GM21515 (cell line): ENCODE measurements around the gene NAT14.

ENCODE experiments used
- ATAC-seq: cut with Tn5 transposase; IDR thresholded peaks from one replicate; pipeline ENCODE4 v1.9.1; 2021; ENCODE audit not compliant: unreplicated experiment

Gene NAT14

DNA sequence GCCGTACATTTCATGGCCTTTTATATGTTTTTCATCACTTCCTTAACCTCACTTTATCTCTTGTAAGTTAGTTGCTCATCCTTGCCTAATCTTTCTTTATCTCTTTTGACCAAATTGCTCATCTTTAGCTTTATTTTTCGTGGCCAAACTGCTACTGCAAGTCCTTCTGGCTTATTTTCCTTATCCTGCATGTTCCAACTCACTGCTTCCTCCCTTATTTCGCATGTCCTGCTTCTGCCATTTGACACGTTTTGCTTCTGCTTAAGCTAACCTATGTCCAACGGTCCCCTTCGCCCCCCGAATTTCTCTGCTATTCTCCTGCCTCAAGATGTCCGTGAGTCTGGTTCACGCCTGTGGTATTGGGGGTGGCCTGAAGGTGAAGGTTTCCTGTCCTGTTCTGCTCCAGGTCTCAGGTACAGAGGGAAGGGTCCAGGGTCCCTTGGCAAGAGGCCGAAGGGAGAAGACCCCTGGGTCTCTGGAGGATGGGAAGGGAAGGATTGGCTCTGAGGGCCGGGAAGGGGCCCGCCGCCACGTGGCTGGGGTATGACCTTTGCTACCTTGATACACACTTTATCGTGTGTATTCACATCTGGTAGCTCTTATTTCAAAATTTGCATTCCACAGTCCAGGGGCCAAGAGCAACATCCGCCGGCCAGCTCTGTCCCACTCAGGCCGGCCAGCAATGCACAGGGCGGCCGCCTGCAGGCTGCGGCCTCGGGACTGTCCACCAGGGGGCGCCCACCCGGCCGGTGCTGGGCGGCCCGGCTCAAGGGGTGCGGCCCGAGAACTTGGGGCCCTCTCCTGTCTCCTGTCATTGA, 17.5 kb upstream of the NAT14 start:
- no peak for ATAC-seq

- ATAC-seq = no peak
Measured at GRCh38 chr19:55468054-55468393, 17.0 kb upstream of the NAT14 start.

DNA sequence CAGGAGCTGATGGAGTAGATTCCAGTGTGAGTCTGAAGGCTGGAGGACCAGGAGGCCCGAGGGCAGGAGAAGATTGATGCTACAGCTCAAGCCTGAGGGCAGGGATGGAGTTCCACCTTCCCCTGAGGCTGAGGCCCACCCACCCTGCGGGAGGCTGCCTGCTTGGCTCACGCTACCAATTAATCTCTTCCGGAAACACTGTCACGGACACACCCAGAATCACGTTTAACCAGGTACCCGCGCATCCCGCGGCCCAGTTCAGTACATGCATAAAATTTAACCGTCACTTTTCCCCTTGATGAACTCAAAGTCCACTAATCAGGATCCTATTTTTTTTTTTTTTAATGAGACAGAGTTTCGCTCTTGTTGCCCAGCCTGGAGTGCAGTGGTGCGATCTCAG, 13.7 kb upstream of the NAT14 start:
- no peak for ATAC-seq

DNA sequence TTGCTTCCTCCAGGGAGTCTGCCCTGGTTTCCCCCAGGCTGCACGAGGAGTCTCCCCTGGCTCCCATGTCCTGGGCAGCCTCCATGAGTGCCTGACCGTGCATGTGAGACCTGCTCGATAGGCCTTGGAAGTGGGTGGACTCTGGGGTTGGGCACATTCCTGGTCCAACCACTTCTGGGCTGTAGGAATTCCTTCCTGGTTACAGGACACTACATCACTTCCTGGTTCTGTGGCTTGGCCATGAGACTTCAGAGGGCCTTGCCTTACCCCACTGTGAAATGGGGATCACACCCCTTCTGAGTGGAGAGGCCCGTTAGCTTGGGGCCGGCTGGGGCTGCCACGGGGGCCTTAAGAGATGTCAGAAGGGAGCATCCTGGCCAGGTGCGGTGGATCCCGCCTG, 12.5 kb upstream of the NAT14 start:
- ATAC-seq = no peak

DNA sequence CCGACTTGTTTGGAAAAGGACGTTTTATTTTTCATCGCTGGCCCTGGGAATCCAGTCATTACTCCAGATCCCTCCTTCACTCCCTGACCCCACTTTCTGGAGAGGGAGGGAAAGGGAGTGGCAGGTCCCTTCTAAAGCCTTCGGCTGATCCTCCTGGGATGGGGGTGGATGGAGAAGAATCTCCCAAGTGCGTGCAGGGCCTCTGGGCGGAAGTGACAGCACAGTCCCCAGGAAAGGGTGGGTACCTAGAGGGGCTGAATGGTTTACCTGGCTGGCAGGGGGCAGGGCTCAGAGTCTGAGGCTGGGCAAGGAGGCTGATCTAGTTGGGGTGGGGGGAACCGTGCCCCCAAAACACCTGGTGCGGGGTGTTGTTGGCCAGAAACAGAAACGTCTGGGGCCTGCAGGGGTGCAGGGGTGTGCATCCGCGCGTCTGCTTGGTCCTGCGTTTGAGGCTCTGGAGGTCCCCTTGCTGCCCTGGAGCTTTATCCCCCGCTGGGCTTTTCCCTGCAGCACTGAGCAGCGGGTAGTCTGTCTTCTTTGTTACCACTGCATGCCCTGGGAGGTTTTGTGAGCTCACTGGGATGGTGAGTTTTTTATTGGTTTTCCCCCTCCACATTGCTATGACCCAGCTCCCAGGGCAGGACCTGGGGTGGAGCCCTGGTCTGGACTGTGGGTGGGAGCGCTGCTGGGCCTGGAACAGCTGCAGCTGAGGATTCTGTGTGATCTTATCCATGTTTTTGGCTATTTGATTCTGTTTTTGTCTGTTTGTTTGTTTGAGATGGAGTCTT, 11.6 kb upstream of the NAT14 start:
- ATAC-seq = no peak

- no peak for ATAC-seq
Measured at GRCh38 chr19:55474269-55475265, 10.4 kb upstream of the NAT14 start.

- ATAC-seq = peak; percentile 82
Measured at GRCh38 chr19:55476100-55476775, 8.8 kb upstream of the NAT14 start, which contains the start of gene ZNF628. Gene ZNF628, plus strand, starts transcription at chr19:55476617. Its CDS starts 3,294 bp downstream, at chr19:55479911.

GRCh38 chr19:55477905-55478304, 7.1 kb upstream of the NAT14 start:
- ATAC-seq = no peak

DNA sequence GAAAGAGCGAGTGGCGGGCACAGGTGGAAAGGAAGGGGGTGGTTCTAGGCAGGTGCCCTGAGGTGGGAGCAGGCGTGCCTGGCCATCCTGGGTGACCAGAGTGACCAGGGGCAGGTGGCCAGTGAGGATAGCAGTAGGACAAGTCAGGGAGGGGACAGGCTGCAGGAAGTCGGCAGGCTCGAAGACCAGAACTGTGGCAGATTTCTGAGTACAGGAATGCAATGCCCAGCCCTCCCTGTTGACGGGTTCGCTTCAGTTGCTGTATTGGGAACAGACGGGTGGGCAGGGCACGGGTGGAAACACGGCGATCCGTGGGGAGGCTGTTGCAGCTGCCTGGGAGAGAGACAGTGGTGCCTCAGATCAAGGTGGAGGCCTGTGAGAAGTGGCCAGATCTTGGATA, 6.6 kb upstream of the NAT14 start:
- ATAC-seq = no peak

DNA sequence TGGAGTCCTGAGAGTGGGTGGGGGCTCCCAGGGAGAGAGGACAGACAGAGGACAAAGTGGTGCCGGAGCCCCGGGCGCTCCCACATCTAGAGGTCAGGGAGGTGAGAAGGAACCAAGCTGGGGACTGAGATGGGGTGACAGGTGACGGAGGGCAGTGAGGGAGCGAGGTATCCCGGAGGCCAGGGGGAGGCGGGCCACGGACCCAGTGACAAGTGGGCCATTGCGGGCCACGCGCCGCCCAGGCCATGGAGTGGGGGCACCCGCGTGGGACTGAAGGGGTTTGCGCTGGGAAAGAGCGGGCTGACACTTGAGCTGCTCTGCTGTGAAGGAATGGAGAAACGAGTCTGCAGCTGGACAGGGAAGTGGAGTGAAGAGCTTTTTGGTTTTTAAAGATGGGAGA, 5.9 kb upstream of the NAT14 start:
- ATAC-seq = no peak

GRCh38 chr19:55479451-55480230, 5.3 kb upstream of the NAT14 start:
- no peak for ATAC-seq

GRCh38 chr19:55481148-55481793, 3.7 kb upstream of the NAT14 start:
- ATAC-seq = no peak

DNA sequence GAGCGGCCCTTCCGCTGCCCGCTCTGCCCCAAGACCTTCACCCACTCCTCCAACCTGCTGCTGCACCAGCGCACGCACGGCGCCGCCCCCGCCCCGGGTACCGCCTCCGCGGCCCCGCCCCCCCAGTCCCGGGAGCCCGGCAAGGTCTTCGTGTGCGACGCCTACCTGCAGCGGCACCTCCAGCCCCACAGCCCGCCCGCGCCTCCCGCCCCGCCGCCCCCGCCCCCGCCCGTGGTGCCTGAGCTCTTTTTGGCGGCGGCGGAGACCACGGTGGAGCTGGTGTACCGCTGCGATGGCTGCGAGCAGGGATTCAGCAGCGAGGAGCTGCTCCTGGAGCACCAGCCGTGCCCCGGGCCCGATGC, 3.2 kb upstream of the NAT14 start:
- no peak for ATAC-seq

DNA sequence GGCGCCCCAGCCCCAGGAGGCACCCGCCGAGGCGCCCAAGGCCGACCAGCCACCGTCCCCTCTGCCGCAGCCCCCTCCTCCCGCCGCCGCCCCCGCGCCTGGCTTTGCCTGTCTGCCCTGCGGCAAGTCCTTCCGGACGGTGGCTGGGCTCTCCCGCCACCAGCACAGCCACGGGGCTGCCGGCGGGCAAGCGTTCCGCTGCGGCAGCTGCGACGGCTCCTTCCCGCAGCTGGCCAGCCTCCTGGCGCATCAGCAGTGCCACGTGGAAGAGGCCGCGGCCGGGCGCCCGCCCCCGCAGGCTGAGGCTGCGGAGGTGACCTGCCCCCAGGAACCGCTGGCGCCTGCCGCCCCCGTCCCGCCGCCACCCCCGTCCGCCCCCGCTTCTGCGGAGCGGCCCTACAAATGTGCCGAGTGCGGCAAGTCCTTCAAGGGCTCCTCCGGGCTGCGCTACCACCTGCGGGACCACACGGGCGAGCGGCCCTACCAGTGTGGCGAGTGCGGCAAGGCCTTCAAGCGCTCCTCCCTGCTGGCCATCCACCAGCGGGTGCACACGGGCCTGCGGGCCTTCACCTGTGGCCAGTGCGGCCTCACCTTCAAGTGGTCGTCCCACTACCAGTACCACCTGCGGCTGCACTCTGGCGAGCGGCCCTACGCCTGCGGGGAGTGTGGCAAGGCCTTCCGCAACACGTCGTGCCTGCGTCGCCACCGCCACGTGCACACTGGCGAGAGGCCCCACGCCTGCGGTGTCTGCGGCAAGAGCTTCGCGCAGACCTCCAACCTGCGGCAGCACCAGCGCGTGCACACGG, 2.6 kb upstream of the NAT14 start:
- ATAC-seq = no peak

DNA sequence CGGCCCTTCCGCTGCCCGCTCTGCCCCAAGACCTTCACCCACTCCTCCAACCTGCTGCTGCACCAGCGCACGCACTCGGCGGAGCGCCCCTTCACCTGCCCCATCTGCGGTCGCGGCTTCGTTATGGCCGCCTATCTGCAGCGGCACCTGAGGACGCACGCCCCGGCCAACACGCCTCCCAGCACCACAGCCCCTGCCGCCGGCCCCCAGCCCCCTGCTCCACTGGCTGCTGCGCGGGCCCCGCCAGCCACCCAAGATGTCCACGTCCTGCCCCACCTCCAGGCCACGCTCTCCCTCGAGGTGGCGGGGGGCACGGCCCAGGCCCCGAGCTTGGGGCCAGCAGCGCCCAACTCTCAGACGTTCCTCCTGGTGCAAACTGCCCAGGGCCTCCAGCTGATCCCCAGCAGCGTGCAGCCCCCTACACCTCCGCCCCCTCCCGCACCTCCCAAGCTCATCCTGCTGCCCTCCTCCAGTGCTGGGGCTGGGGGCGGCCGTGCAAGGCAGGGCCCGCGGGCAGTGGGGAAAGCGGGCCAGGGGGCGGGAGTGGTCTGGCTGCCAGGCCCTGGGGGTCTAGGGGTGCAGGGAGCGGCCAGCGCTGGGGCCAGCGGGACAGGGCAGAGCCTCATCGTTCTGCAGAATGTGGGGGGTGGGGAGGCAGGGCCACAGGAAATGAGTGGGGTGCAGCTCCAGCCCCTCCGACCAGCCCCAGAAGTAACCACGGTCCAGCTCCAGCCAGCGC, 1.9 kb upstream of the NAT14 start:
- no peak for ATAC-seq

- ATAC-seq = no peak
Measured at GRCh38 chr19:55483706-55484592, 1.0 kb upstream of the NAT14 start.

GRCh38 chr19:55485439-55486011, 537 bp downstream of the NAT14 start:
- ATAC-seq = no peak
